HepG2 (cell line): ENCODE results near the gene TEDC1. TPM values are rescaled to one million over a fixed set of nuclear protein-coding genes. Genes with fewer than 3 reads are reported as not detected.

ENCODE experiments used
- ATAC-seq: fragments of 200-7000 bp; cut with Tn5 transposase; 3 replicates; pipeline ENCODE4 v1.9.1; 2020; ENCODE audit warnings: mild to moderate bottlenecking, moderate library complexity
- BruUV-seq: library from RNA; stranded (reverse); fragments of 400-500 nt; replicated peaks from 2 replicates; lab custom pipeline; 2021; lab: Mats Ljungman, UMichigan
- CTCF ChIA-PET: fragments of 300-600 bp; formaldehyde crosslinking; extraction: SDS; loops from one replicate; lab custom pipeline; 2021; ENCODE audit warnings: low total read pairs, inconsistent platforms, low intra/inter-chr PET ratio; lab: Yijun Ruan, JAX
- POLR2A ChIA-PET: fragments of 350-600 bp; sonication (Branson Sonifier 250); formaldehyde crosslinking; loops from one replicate; lab custom pipeline; 2020; ENCODE audit warnings: antibody characterized with exemption, inconsistent platforms; lab: Yijun Ruan, JAX
- DNase-seq: peaks from one replicate; pipeline ENCODE4 v3.0.0-alpha.2; 2015; ENCODE audit warnings: low spot score
- FAIRE-seq: peaks from 3 replicates; lab custom pipeline; 2011; peaks lifted over from hg19 to GRCh38; lab: Jason Lieb, UNC
- H2AFZ ChIP-seq: one replicate; pipeline ENCODE4 v1.6.1; 2011; ENCODE audit warnings: low read length, inconsistent platforms
- H3K27ac ChIP-seq: fragments of 300-600 bp; 3 replicates; pipeline ENCODE4 v1.8.0; 2011; ENCODE audit warnings: mixed run types, mild to moderate bottlenecking, mixed read lengths, low read length, inconsistent platforms; ENCODE audit not compliant: insufficient read depth; ENCODE audit errors: extremely low read length
- H3K27me3 ChIP-seq, 2 experiments: fragments of 200-600 bp in 1 of 2; 2 replicates in 1 of 2; 3 replicates in 1 of 2; pipeline versions ENCODE4 v1.6.0 to v1.8.0; 2011; ENCODE audit warnings: low read length in 2 of 2, mild to moderate bottlenecking in 2 of 2, moderate library complexity in 2 of 2, inconsistent platforms in 1 of 2; ENCODE audit not compliant: insufficient read depth in 2 of 2, control insufficient read depth in 1 of 2
- H3K36me3 ChIP-seq, 2 experiments: fragments of 200-600 bp in 1 of 2; replicated peaks in 1 of 2; 2 replicates in 1 of 2; 3 replicates in 1 of 2; pipeline versions ENCODE4 v1.5.1 to v1.8.0; 2011; ENCODE audit warnings: low read length in 2 of 2, inconsistent platforms in 1 of 2; ENCODE audit not compliant: insufficient read depth in 2 of 2, control insufficient read depth in 1 of 2
- H3K4me1 ChIP-seq: 2 replicates; pipeline ENCODE4 v1.5.1; 2012; ENCODE audit warnings: low read length, inconsistent platforms; ENCODE audit not compliant: insufficient read depth
- H3K4me2 ChIP-seq: 2 replicates; pipeline ENCODE4 v1.6.0; 2011; ENCODE audit warnings: low read depth, low read length, inconsistent platforms
- H3K4me3 ChIP-seq, 3 experiments: fragments of 200-600 bp in 1 of 3; sonication (generic), shearing (Covaris generic) in 1 of 3; replicated peaks in 1 of 3; 2 replicates each; pipeline ENCODE4 v1.5.1; 2011 to 2016; ENCODE audit warnings: low read length in 3 of 3, inconsistent platforms in 2 of 3, low read depth in 2 of 3, mild to moderate bottlenecking in 2 of 3, control low read depth in 1 of 3, mixed read lengths in 1 of 3; ENCODE audit not compliant: insufficient read depth in 1 of 3
- H3K79me2 ChIP-seq: one replicate; pipeline ENCODE4 v1.6.1; 2011; ENCODE audit warnings: low read length, inconsistent platforms; ENCODE audit not compliant: insufficient read depth
- H3K9ac ChIP-seq: 2 replicates; pipeline ENCODE4 v1.6.0; 2011; ENCODE audit warnings: mild to moderate bottlenecking, low read depth, low read length, inconsistent platforms; ENCODE audit not compliant: insufficient read depth
- H3K9me3 ChIP-seq: 2 replicates; pipeline ENCODE4 v1.5.1; 2012; ENCODE audit warnings: mild to moderate bottlenecking, low read length
- H4K20me1 ChIP-seq: 2 replicates; pipeline ENCODE4 v1.6.0; 2011; ENCODE audit warnings: inconsistent platforms, mild to moderate bottlenecking, low read length, moderate library complexity; ENCODE audit not compliant: insufficient read depth
- HDAC1 ChIP-seq: sonication (generic); formaldehyde crosslinking; IDR thresholded peaks from 2 replicates; pipeline ENCODE4 v1.5.1; 2020; ENCODE audit warnings: mild to moderate bottlenecking, missing genetic modification reagents
- HNRNPL ChIP-seq: fragments of 200-400 bp; formaldehyde crosslinking; IDR thresholded peaks from 2 replicates; pipeline ENCODE4 v1.6.1; 2017; ENCODE audit warnings: mild to moderate bottlenecking, low read depth, low read length
- SP140L ChIP-seq: sonication (generic); formaldehyde crosslinking; IDR thresholded peaks from 2 replicates; pipeline ENCODE4 v1.4.0; 2020; ENCODE audit warnings: missing genetic modification reagents, borderline replicate concordance
- TFDP2 ChIP-seq: sonication (generic); formaldehyde crosslinking; IDR thresholded peaks from 2 replicates; pipeline ENCODE4 v1.4.0; 2020; ENCODE audit warnings: missing genetic modification reagents
- TGIF2 ChIP-seq: IDR thresholded peaks from 2 replicates; pipeline ENCODE4 v1.6.1; 2016; ENCODE audit warnings: control low read depth, missing compliant biosample characterization
- ZNF264 ChIP-seq: sonication (generic); formaldehyde crosslinking; IDR thresholded peaks from 2 replicates; pipeline ENCODE4 v1.4.0; 2020; ENCODE audit warnings: missing genetic modification reagents
- WGBS: methylation state at CpG from one replicate; pipeline ENCODE4 v1.1.6; 2017; ENCODE audit warnings: low lambda C conversion rate; 5-methylcytosine and 5-hydroxymethylcytosine counted together
- in situ Hi-C: cut with HindIII; loops from 2 replicates; pipeline ENCODE4 v1.10.0; 2017; ENCODE audit warnings: low pct_unique_long_range_greater_than_20kb; ENCODE audit not compliant: extremely low pct_ligation_motif_present
- intact Hi-C: fragments of 100-400 bp; cut with micrococcal nuclease; formaldehyde crosslinking; loops from one replicate; pipeline ENCODE4 v1.10.0; 2022; ENCODE audit not compliant: unreplicated experiment
- polyA plus RNA-seq, 8 experiments: library from polyadenylated mRNA; depleted of rRNA in 3 of 8; stranded (reverse) in 7 of 8; unstranded in 1 of 8; fragments of >200 nt; fragmentation: Illumina TruSeq in 4 of 8; extraction: Trizol in 4 of 8; gene quantifications; 2 replicates each; pipeline versions ENCODE4 v1.2.1 to v1.2.3, GENCODE V29; 2011 to 2016; ENCODE audit warnings: low read depth in 4 of 8, missing spikeins in 1 of 8, mixed read lengths in 1 of 8; ENCODE audit not compliant: insufficient read depth in 1 of 8
- total RNA-seq, 5 experiments: library from RNA; depleted of rRNA; stranded (reverse); fragments of >200 nt; fragmentation: Illumina TruSeq; extraction: Trizol; gene quantifications; 2 replicates each; pipeline ENCODE4 v1.2.3, GENCODE V29; 2016; ENCODE audit warnings: low read depth in 1 of 5

TEDC1 gene
- total and polyA plus RNA-seq, 2 of the 13 experiments (the other 11 are each of a cell fraction or from before 2014, with no cell fraction given) = 5.7 to 27.4 TPM

GRCh38 chr14:105483300-105484068 is 7.6 kb upstream of the TEDC1 start:
- Histone ChIP-seq H2AFZ (no peak overlapping the region), H3K27ac (no peak overlapping the region), H3K9me3 (no peaks in the 10 kb centered on the region), H3K27me3 (peaks cover 2 to 32% of the 10 kb centered on the region in 2 experiments; a peak in 4 of 5 replicates), H3K4me1 (peaks cover 69% of the 10 kb centered on the region), H3K36me3 (no peaks in the 10 kb centered on the region), H3K79me2 (no peaks in the 10 kb centered on the region), H3K9ac (peak overlapping the region; percentile 60), H3K4me2 (peak overlapping the region; percentile 98), H4K20me1 (no peaks in the 10 kb centered on the region), H3K4me3 (peak overlapping the region in 1 of 3 experiments; percentile 45; a peak in 1 of 6 replicates)
- intact Hi-C loops = no loop called here
- ATAC-seq (no peak), FAIRE-seq (no peak), DNase-seq (no peak)
- ChIA-PET POLR2A (no interaction called here), CTCF (no interaction called here)
- WGBS = 52% methylated on average over 7 of the region's 18 CpGs
- no TSS peak for BruUV-seq
- in situ Hi-C loops = no loop called here
- TF ChIP-seq SP140L (CRISPR knock-in tag) (no peak), TGIF2 (CRISPR knock-in tag) (no peak), HNRNPL (0 out of 2 replicates have a peak, but pooled peaks have one; percentile 55), HDAC1 (CRISPR knock-in tag) (no peak), TFDP2 (no peak), ZNF264 (no peak)
